Measurements from ENCODE around the gene ATP8A2. TPM values are rescaled to one million over a fixed set of nuclear protein-coding genes. Genes with fewer than 3 reads are reported as not detected.

The ATP8A2 gene
- total and polyA plus RNA-seq, 12 donors = under 0.01 to 0.18 (median 0.10) TPM; not detected in 3

GRCh38 chr13:25729201-25729600, 357.4 kb downstream of the ATP8A2 start:
- peaks cover 0 to 31% (median 11%) of the 10 kb centered on the region in 7 donors for H3K27me3 ChIP-seq
- no peak for ATAC-seq
- WGBS, 2 donors = 88 to 92% methylated on average over 7 of the region's 7 CpGs
- no peak for TF ChIP-seq CTCF (IDR thresholded peaks at IDR 0.05)
- no peak for DNase-seq
- intact Hi-C loops (cut with DNase I) = no loop called here
- no peaks in the 10 kb centered on the region for H3K36me3 ChIP-seq
- no peaks in the 10 kb centered on the region for H3K9me3 ChIP-seq
- H3K27ac ChIP-seq = no peak overlapping the region
- no peak overlapping the region for H3K4me3 ChIP-seq
- no peaks in the 10 kb centered on the region for H3K4me1 ChIP-seq

- Histone ChIP-seq H3K27ac (no peak overlapping the region), H3K36me3 (no peaks in the 10 kb centered on the region), H3K4me1 (no peaks in the 10 kb centered on the region), H3K27me3 (peaks cover 0 to 31% (median 11%) of the 10 kb centered on the region in 7 donors), H3K9me3 (no peaks in the 10 kb centered on the region), H3K4me3 (no peak overlapping the region)
- no peak for TF ChIP-seq CTCF (IDR thresholded peaks at IDR 0.05)
- 82% methylated on average over 4 of the region's 4 CpGs for WGBS, 2 donors
- intact Hi-C loops (cut with DNase I) = no loop called here
- DNase-seq (no peak), ATAC-seq (no peak)
Observed at GRCh38 chr13:25731037-25731436, 359.3 kb downstream of the ATP8A2 start.

GRCh38 chr13:25731536-25731935, 359.8 kb downstream of the ATP8A2 start:
- H3K27me3 ChIP-seq = peaks cover 0 to 31% (median 8%) of the 10 kb centered on the region in 7 donors
- TF ChIP-seq CTCF (IDR thresholded peaks at IDR 0.05) = no peak
- H3K27ac ChIP-seq = no peak overlapping the region
- WGBS, 2 donors = 86% methylated on average over 4 of the region's 4 CpGs
- DNase-seq = no peak
- no peak for ATAC-seq
- no peaks in the 10 kb centered on the region for H3K36me3 ChIP-seq
- intact Hi-C loops (cut with DNase I) = no loop called here
- H3K9me3 ChIP-seq = no peaks in the 10 kb centered on the region
- H3K4me3 ChIP-seq = no peak overlapping the region
- H3K4me1 ChIP-seq = no peaks in the 10 kb centered on the region

- ATAC-seq = no peak
- no peak for TF ChIP-seq CTCF (IDR thresholded peaks at IDR 0.05)
Observed at GRCh38 chr13:25732111-25732865, 360.5 kb downstream of the ATP8A2 start.

More at GRCh38 chr13:25732111-25732865, 360.5 kb downstream of the ATP8A2 start:
- intact Hi-C loops (cut with DNase I) = no loop called here
- 50 to 62% methylated on average over 7 of the region's 7 CpGs for WGBS, 2 donors
- no peak overlapping the region for H3K4me3 ChIP-seq
- H3K27me3 ChIP-seq = peaks cover 0 to 31% (median 6%) of the 10 kb centered on the region in 7 donors
- no peak for DNase-seq
- H3K4me1 ChIP-seq = peaks cover 0 to 1% (median 0%) of the 10 kb centered on the region in 9 donors
- H3K9me3 ChIP-seq = no peaks in the 10 kb centered on the region
- no peaks in the 10 kb centered on the region for H3K36me3 ChIP-seq
- H3K27ac ChIP-seq = no peak overlapping the region
